GM18499 (cell line): ENCODE data around the gene FREM2.

Source experiments
- ATAC-seq: cut with Tn5 transposase; IDR thresholded peaks from one replicate; pipeline ENCODE4 v1.9.1; 2021; ENCODE audit warnings: moderate number of reproducible peaks; ENCODE audit not compliant: insufficient read depth, unreplicated experiment

FREM2 gene

DNA sequence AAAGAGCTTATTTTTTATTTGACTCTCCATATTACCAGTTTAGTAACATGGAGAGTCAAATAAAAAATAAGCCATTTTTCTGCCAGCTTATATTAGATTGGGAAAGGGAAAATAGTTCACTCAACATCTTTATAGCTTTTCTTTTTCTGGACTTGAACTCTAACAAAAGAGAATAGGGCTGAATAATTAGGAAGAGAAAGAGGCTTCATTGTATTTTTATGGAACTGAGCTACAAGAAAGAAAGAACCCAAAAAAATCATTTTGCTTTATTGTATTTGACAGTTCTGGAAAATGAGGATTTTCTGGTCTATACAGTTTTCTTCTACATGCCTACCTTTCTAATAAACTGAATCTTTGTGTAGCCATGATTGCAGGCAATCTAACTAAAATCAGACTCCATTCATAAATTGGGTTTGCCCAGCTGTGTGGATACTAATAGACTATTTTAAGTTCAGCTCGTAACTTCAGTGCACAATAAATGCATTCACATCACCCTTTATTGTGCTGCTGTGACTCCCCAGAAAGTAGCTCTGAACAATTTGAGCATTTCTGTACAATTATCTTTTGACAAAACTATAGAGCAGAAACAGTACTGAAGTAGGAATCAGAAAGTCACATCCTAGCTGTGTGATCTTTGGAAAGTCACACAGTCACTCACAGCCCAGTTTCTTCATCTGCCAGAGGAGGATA lies 188.5 kb downstream of the FREM2 start:
- no peak for ATAC-seq

DNA sequence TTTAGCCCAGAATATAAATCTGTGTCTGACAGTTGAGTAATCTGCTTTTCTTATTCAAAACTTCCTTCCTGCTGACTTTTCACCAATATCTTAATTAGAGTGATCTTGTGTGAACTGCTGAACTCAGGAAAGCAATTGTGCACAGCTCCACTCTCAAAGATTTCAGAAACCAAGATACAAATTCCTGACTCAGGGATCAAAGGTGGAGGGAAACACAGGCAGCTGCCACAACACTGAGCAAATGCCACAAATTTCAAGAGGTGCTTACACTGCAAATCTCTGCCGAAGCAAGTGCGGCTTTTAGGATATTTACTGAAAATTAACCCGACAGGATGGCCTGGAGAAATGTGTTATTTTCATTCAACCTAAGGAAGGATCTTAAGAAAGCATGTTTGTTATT lies 192.4 kb downstream of the FREM2 start:
- no peak for ATAC-seq

DNA sequence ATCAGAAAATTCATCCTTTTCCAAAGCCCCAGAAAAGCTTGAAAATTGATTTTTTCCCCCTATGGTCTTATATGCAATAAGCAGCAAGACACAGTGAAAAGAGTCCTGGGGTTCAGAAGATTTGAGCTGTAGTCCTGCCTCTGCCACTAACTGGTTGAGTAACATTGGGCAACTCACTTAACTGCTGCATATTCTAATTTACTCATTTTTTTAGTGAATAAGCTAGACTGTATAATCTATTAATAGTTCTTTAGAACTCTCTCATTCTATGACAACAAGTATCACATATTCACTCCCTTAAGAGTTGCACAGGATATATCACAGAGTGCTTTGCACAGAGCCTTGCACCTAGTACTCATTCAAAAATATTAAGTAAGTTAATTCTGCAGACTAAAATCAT lies 192.9 kb downstream of the FREM2 start:
- ATAC-seq: no peak

DNA sequence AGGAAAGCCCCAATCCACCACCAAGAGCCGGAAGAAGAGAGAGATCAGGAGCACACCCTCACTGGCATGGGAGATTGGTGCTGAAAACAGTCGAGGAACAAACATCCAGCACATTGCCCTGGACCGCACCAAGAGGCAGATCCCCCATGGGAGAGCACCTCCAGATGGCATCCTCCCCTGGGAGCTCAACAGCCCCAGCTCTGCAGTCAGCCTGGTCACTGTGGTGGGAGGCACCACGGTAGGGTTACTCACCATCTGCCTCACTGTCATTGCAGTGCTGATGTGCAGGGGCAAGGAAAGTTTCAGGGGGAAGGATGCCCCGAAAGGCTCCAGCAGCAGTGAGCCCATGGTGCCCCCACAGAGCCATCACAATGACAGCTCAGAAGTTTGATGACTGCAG lies 193.5 kb downstream of the FREM2 start:
- ATAC-seq: no peak

DNA sequence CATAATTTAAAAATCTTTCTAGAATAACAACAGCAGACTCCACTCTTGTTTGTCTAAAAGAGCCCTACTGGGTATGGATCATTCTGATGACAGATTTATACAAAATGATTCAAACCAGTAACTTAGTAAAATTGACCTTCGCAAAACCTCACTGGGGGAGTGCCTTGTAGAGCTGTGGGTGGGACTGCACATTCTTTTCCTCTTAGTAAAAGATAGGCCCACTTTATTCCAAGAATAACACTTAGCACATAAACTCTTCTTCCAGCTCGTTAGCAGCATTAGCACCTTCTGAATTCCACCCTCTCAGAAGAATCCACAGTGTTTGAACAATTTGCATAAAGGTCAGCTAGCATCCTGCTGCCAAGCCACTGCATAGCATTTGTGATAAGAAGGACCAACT lies 196.9 kb downstream of the FREM2 start:
- ATAC-seq: no peak

DNA sequence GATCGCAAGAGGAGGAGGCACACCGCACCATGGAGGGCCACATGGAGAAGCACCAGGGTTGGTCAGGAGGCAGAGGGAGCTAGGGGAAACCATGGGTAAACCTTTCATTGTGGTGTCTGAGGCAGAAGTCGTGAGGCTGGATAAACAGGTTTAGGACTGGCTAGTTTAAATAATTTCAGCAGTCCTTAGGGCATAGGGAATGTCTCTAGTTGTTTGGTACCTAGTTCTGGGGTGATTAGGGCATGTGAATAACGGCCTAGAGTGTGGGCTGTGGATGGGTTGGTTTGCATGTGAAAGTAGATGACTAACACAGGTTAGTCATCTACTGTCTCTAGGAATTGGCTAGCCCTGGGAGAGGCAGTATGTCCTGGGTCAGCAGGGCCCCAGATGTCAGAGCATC lies 201.4 kb downstream of the FREM2 start:
- no peak for ATAC-seq

DNA sequence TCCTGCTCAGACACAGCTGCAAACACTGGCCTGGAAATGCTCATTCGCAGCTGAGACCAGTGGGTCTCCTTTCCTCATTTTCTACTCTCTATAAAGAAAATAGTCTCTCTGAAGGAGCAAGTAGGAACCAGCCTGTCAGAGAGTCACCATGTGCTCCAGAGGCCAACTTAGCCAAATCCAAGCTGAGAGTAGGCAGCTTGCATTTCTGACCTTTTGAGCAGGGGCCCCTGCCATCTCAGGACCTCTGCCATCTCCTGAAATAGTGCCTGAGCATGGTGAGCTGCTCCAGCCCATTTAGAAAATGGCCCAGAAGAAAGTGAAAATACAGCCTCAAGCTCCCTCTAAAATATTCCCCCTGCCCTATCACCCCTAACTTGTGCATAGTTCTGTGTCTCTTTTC lies 208.2 kb downstream of the FREM2 start:
- ATAC-seq: no peak

DNA sequence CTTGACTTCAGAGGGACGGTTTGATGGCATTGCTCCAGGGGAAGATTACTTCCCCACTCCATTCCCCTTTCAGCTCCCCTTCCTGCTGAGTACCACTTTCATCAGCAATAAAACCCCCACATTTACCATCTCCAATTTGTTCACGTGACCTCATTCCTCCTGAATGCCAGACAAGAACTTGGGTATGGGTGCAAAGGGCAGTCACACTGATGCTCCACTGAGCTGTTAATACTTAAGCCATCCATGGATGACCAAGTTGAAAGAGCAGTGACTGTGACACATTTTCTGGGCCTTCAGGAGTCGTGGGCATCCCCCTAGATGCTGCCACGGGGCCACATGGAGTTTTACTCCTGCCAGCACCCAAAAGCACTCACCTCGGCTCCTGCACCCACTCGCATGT lies 210.6 kb downstream of the FREM2 start:
- no peak for ATAC-seq

DNA sequence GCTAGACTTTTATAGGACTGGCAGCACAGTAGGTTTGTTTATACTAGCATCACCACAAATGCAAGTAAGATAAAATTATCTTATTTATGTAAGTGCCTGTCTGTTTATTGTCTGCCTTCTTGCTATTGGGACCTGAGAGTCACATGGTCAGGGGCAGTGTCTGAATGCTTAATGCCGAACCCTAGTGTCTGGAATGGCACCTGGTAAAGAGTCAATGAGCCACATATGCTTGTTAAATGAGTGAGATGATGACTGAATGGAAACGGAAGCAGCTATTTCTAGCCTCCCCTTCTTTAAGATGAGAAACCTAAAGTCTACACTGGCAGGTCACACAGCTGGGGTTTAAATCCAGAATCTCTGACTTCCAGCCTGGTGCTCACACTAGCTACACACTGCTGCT lies 211.6 kb downstream of the FREM2 start:
- no peak for ATAC-seq

DNA sequence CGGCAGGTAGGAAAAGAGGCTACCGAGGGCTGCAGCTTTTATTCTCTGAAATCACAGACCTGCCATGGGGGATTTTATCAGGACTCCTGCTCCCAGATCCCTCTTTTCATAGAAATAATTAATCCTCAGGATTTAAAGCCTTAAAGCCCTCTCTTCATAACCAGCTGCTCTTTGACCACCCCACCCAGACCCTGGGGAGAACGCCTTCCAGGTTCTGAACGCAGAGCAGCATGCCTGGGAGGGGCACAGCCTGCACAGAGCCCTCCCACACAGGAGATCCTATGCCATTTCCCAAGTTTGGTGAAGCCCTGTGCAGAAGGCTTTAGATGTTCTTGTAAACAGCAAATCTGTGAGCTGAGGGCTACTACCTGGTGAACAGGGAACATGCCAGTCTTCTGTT lies 212.7 kb downstream of the FREM2 start:
- no peak for ATAC-seq

DNA sequence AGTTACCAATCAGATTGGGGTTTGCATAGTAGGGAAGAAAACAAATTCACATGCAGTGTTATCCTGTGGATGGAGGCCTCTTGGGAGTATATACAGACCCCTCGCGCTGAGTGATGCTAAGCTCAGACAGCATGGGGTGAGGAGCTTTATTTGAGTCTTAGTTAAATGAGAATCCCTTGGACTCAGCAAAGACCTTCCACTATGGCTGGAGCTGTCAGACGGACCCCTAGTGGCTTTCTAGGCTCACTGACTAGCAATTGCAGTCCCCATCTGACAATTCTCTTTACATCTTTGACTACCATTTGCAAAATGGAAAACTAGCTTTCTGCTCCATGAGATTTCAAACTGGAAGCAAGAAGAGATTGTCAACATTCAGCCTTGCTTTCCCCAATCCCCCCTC lies 213.3 kb downstream of the FREM2 start:
- no peak for ATAC-seq

DNA sequence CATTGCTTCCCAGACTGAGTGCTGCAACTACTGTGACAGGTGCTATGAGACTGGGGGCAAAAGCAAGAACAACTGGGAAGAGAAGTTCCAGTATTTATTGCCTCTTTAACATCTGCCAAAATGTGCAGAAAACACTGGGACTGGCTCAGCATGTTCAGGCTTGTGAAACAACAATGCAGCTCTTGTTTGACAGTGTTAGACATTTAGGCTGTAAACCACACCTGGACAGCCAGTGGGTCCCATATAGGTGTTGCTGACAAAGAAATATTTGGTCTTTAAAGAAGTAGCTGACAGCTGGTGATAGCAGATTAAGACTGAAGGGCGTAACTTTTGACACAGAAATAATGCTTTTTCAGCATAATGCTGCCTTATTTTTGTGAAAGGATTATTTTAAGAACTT lies 215.7 kb downstream of the FREM2 start:
- ATAC-seq: no peak

DNA sequence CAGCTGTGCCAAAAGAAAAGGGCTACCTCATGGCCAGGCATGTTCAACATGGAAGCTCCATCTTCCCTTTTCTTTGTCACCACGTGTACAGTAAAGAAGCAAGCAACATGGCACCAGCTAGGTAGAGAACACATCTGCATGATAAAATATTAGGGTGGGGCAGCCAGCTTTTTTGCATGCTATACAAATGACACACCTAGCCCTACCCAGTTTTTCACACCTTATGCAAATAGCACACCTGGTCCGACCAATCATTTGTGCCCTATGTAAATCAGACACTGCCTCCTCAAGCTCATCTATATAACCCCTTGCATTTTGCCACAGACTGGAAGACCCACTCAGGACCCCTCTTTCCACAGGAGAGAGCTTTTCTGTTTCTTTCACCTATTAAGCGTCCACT lies 218.2 kb downstream of the FREM2 start:
- ATAC-seq: no peak

DNA sequence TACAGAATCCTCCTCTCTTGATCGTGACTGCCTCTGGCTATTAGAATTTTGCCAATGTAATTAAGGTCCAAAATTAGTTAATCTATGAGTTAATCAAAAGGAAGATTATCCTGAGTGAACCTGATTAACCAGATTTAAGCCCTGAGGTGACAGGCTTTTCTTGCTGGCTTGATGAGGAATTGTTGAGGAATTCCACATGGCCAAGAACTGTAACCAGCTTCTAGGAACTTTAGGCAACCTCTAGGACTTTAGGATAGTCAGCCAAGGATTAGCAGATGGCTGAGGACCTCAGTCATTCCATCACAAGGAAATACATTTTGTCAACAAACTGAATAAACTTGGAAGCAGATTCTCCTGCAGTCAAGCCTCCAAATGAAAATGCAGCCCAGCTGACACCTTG lies 219.0 kb downstream of the FREM2 start:
- no peak for ATAC-seq

DNA sequence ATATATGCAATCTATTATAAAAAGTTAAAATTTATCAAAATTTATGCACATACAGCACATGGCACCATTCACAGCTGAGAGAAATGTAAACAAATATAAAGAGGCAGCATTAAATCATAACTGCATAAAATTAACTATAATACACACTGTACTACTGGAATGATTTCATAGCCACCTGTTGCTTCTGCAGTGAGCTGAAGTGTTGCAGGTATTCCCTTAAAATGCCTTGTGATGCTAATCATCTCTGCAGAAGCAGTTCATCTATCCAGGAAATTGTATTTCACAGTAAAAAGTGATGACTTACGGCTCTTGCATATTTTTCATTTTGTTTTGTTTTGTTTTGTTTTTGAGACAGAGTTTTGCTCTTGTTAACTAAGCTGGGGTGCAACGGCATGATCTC lies 221.7 kb downstream of the FREM2 start:
- no peak for ATAC-seq

DNA sequence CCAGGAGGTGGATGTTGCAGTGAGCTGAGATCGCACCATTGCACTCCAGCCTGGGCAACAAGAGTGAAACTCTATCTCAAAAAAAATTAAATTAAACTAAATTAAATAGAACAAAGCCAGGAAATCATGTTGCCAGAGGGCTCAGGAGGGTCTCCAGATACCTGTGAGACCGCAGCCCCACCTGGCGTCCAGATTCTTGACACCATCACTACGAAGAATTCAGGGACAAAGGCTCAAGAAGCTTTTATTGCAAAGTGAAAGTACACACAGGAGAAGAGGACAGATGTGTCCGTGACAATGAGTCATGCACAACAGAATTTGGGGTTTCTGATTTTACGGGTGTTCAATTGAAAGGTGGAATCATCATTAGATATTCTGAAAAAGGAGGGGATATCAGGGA lies 227.2 kb downstream of the FREM2 start:
- ATAC-seq: no peak

DNA sequence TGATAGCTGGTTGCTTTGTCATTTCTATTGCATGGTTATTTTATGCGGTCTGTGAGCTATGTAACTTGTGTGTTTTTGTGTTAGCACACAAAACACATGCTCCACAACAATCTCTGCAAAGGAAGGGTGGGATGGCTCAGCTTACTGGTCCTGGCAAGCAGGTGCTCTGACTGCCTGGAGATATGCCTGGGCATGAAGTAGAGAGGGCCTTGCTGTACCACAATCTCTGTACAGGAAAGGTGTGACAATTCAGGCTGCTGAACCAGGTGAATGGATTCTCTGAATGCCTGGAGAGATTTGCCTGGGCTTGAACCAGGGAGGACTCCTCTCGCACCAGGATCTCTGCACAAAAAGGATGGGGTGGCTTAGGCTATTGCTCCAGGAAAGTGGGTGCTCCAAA lies 234.2 kb downstream of the FREM2 start:
- ATAC-seq: no peak

DNA sequence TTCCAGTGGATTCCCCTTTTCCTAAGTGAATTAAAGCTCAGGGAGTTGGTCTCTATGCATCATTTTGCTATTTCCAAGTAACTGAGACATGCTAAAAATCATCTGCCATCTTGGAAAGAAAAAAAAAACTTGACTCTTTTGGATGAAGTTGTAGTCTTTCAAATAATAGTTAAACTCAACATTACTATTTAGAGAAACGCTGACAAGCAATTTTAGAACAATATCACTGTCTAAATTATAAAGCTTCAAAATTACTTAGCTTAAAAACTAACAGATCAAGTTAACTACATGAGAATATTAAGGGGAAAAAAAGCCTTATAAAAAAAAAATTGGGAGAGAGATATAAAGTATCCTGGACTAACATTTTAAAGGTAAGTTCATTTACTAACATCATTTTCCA lies 235.3 kb downstream of the FREM2 start:
- ATAC-seq: no peak

DNA sequence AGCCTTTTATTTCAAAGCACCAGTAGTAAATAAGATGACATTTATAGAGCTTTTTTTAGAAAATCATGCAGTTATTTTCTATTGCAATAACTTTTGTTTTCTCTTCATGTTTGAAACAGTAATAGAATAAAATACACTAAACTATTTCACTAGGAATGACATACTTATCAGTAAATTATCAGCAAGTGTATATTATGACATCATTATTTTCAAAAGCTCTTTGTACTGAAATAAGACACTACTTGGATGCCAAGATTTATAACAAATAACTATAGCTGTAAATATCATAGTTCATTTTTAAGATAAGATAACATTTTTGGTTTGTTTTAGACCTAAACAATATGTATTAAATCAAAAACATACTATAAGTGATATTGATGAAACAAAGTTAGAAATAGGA lies 246.9 kb downstream of the FREM2 start:
- no peak for ATAC-seq
